ENCODE measurements around the gene PPP2R3C.
"Not testable (repeated sequence)": the region's sequence is repeated elsewhere in the genome, so short reads cannot be mapped to it uniquely, and the experiment has no call there.

The PPP2R3C gene

DNA sequence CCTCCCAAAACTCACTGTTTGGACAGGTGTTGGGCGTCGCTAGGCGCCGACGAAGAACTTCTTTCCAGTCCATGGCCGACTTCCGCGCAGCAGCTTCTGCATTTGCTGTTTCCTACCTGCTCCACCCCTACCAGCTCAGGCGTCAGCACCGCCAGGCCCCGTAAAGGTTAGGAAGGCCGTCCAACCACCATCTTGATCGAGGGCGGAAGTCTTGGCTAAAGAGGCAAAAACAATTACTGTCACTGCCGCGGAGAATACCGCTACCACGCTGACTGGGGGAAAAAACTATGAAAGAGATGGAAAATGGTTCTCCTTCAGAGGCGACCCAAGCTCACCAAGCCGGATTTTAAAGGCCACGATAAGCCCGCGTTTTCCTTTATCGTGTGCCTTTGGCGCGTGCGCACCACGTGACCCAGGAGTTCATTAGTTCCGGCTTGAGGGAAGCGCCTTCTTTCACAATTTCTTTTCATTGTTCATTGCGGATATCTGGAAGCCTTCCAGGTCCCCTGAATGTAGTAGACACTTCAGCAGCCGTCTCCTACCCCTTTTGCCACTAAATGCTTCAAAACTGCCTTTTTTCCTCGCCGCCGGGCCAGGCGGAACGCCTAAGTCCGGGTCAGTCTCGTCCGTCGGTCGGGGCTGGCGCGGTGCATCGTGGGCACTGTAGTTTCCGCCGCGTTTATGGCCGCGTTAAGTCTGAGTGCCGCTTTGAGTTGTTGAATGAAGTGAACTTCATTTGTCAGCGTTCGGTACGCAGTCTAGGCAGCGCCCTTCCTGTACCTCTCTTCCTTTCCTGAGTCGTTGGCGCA is at the start of gene PPP2R3C, which contains the start of gene PRORP:
Gene PPP2R3C, minus strand, starts transcription at position 104 of the 809 bp plus-strand sequence. Its CDS starts 31 bp downstream, at position 73.
Gene PRORP, plus strand, starts transcription at position 666 of the 809 bp plus-strand sequence. CDS start 694 bp downstream, outside the sequence.
- peak; percentile 64 to 87 (median 74) for DNase-seq (ENCODE audit: low read depth in 2 of 3, low spot score in 2 of 3)

DNA sequence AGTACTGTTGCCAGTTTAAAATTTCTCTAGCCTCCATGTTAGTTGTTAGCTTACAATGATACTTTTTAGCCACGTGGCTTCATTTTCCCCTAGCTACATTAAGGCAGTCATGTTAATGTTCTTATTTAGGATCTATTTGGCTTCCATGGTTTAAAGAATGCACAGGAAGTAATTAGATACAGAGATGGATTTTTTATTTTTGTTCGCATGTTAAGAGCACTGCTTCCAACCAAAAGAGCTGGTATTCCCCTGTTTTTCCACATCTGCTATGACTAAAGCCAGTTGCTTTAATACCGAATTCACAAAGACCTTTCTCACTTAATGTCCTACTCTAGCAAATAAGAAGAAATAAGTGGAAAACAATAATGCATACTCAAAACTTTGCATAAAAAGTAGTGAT is 45.7 kb upstream of the PPP2R3C start:
- no peak for DNase-seq (ENCODE audit: low read depth in 2 of 3, low spot score in 2 of 3)

DNA sequence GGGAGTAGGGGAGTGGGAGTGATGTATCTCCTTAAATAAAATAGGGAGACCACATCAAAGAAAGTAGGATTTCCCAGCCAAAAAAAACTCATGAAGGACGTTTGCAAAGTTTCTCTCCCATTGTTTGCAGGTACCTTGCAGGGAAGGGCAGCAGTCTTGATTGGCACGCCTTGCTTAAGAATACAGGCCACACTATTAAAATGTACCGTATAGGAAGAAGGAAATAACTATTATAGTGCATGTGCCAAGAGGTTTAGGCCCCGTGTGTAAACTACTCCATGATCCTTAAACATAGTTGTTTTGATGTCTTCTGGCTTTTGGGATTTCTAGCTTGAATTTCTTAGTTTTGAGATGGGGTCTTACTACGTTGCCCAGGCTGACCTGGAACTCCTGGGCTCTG is 43.1 kb upstream of the PPP2R3C start:
- no peak for DNase-seq (ENCODE audit: low read depth in 2 of 3, low spot score in 2 of 3)

DNA sequence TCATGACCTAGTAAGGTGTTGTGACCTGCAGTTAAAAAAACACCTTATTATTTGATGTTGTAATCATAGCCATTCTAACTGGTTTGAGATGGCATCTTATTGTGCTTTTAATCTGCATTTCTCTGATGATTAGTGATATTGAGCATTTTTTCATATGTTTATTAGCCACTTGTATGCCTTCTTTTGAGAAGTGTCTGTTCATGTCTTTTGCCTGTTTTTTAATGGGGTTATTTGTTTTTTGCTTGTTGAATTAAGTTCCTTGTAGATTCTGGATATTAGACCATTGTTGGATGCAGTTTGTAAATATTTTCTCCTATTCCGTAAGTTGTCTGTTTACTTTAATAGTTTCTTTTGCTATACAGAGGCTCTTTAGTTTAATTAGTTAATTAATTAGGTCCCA is 41.6 kb upstream of the PPP2R3C start:
- no peak for DNase-seq (ENCODE audit: low read depth in 2 of 3, low spot score in 2 of 3)

DNA sequence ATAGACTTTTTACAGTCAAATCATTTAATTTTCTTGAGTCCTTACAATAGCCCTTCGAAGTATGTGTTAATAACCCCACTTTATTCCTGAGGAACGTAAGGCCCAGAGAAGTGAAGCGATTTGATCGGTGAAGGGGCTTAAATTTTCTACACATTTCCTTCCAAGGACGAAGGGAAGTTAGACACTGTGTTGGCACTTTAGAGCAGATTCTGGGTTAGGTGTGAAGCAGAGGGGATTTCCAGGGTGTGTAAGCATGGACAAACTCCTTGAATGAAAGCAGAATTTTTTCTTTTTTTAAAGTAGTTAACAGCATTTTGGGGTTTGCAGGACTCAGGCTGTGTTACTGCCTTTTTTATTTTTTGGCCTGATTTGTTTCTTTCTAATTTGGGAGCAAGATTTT is 39.4 kb upstream of the PPP2R3C start:
- DNase-seq (ENCODE audit: low read depth in 2 of 3, low spot score in 2 of 3): peak in 1 of 3 experiments; percentile 3

DNA sequence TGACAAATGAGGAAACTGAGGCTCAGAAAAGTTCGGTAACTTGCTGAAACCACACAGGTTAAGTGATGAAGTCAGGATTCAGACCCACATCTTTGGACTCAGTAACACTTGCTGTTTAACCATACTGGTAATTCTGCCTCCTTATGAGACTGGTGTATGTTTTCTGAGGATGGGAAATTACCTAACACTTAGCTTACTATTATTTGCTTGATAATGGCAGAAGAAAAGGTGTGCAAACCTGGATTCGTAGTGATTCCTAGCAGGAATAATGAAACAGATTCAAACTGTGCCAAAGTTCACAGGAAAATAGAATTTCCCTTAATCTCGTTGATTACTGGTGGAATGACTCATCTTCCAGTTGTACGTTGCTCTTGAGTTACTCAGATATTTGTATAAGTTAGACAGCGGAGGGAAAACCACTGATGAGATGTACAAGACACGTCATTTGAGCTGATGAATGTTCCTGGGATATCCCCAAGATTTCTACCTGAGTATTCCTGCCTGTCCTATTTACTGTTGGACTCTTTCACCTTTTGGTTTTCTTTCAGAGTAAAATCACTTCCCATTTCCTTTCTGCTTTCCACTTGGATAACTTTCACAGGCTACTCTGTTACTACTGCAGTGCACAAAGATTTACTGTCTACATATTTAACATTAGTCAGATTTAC is 38.1 kb upstream of the PPP2R3C start:
- DNase-seq (ENCODE audit: low read depth in 2 of 3, low spot score in 2 of 3): no peak

DNA sequence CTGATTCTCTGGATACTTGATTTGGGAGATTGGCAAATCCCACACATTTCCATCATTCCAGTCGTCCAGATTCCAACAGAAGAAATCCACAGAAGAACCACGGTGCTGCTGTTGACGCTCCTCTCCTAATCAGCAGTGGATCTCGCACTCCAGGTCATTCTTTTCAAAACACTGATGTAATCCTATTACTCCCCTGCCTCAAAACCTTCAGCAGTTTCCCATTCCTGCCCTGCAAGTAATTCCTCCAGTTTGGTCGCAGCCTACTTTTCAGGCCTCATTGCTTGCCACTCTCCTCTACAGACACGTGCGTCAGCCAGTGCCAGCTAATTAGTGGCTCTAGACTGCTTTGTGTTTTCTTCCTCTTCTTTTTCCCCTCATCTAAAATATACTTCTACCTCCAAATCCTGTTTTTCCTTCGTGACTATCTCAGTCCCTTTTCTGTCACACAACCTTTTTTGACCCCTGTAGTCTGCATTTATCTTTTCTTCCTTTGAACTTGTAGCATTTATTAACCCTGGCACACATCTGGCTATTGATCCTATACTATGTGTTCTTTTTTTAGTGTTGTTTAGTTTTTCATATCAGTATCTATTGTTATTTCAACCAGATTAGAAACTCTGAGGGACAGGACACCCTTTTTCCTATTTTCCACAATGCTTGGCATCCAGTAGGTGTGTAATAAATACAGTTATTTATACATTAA is 37.3 kb upstream of the PPP2R3C start:
- DNase-seq (ENCODE audit: low read depth in 2 of 3, low spot score in 2 of 3): no peak

DNA sequence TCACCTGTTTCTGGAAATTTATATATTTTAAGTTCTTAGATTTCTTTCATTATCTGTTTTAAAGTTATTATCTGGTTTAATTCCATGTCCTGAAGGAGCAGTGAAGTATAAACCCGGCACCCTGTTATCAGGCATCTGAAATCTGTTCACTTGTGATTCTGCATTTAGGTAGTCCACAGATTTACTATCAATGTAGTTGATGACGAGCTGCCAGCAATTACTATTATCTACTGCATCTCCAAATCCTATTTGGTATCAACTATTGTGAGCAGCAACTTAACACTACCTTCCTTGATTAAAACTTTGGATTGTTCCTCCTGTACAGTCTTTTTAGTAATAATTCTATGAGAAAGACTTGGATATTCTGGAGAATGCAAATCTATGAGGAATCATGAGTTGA is 36.7 kb upstream of the PPP2R3C start:
- no peak for DNase-seq (ENCODE audit: low read depth in 2 of 3, low spot score in 2 of 3)

DNA sequence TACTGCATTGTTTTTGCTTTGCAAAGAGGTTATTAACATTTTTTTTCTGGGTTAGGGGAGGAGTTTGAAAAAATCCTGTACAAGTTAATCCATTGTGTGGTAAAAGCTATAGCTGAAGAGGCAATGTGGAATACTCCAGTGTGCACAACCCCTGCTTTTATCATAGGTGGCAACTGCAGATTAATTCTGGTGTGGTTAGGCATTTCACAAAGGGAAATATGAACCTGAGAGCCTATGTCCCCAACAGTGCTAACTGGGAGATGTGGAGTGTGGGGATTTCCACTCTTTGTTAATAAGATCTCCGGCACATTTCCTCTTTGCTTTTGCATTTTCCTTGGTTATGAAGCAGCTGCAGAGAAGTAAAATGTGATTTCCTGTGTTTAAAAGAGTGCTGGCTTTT is 34.2 kb upstream of the PPP2R3C start:
- DNase-seq (ENCODE audit: low read depth in 2 of 3, low spot score in 2 of 3): no peak

DNA sequence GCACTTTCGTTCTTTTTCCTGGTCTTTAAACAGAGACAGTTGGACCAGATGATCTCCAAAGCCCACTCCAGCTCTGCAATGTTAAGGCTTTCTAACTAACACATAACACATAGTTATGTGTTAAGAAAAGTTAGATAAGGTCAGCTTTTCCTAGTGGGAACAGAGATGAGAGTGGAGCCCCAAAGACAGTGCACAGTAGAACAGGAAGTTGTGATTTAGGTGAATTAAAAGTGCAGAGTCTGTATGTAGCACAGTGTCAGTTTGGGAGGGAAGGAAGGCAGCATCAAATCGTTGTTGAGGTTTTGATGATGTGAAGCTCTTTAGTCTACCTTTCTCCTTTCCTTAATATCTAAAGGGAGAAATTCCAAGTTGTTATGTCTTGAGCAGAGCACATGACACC is 32.2 kb upstream of the PPP2R3C start:
- no peak for DNase-seq (ENCODE audit: low read depth in 2 of 3, low spot score in 2 of 3)

DNA sequence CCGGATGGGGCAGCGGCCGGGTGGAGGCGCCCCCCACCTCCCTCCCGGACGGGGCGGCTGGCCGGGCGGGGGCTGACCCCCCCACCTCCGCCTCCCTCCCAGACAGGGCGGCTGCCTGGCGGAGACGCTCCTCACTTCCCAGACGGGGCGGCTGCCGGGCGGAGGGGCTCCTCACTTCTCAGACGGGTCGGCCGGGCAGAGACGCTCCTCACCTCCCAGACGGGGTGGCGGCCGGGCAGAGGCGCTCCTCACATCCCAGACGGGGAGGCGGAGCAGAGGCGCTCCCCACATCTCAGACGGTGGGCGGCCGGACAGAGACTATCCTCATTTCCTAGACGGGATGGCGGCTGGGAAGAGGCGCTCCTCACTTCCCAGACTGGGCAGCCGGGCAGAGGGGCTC is 30.7 kb upstream of the PPP2R3C start:
- DNase-seq (ENCODE audit: low read depth in 2 of 3, low spot score in 2 of 3): not testable (repeated sequence)

DNA sequence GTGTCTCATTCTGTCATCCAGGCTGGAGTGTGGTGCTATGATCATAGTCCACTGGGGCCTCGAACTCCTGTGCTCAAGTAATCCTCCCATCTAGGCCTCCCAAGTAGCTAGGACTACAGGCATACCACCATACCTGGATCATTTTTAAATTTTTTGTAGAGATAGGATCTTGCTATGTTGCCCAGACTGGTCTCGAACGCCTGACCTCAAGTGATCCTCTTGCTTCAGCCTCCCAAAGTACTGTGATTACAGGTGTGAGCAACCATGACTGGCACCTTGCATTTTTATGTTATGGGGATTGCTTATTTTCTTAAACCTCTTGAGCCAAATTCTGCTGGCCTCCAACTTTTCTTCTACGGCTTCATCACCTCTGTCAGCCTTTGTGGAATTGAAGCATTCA is 27.4 kb upstream of the PPP2R3C start:
- no peak for DNase-seq (ENCODE audit: low read depth in 2 of 3, low spot score in 2 of 3)

DNA sequence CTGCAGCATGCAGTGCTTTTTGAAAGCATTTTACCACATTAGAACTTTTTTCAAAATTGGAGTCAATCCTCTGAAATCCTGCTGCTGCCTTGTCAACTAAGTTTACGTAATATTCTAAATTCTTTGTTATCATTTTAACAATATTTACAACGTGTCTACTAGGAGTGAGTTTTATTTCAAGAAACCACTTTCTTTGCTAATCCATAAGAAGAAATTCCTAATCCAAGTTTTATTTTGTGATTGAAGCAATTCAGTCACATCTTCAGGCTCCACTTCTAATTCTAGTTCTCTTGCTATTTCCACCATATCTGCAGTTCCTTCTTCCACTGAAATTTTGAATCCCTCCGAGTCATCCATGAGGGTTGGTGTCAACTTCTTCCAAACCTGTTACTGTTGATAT is 25.9 kb upstream of the PPP2R3C start:
- no peak for DNase-seq (ENCODE audit: low read depth in 2 of 3, low spot score in 2 of 3)

DNA sequence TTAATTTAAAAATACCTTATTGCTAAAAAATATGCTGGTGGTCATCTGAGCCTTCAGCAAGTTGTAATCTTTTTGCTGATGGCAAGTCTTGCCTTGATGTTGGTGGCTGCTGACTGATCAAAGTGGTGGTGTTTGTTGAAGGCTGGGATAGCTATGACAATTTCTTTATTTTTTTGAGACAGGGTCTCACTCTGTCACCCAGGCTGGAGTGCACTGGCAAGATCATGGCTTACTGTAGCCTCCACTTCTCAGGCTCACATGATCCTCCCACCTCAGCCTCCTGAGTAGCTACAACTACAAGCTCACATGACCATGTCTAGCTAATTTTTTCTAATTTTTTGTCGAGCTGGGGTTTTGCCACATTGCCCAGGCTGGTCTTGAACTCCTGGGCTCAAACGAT is 25.4 kb upstream of the PPP2R3C start:
- no peak for DNase-seq (ENCODE audit: low read depth in 2 of 3, low spot score in 2 of 3)

DNA sequence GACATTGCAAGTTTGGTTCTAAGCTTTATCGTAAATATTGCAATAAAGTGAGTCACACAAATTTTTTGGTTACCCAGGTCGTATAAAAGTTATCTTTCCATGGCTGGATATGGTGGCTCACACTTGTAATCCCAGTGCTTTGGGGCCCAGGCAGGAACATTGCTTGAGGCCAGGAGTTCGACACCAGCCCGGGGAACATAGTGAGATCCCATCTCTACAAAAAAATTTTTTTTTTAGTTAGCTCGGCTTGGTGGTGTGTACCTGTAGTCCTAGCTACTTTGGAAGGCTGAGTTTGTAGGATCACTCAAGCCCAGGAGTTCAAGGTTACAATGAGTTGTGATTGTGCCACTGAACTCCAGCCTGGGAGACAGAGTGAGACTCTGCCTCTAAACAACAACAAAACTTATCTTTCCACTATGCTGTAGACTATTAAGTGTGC is 24.9 kb upstream of the PPP2R3C start:
- no peak for DNase-seq (ENCODE audit: low read depth in 2 of 3, low spot score in 2 of 3)

DNA sequence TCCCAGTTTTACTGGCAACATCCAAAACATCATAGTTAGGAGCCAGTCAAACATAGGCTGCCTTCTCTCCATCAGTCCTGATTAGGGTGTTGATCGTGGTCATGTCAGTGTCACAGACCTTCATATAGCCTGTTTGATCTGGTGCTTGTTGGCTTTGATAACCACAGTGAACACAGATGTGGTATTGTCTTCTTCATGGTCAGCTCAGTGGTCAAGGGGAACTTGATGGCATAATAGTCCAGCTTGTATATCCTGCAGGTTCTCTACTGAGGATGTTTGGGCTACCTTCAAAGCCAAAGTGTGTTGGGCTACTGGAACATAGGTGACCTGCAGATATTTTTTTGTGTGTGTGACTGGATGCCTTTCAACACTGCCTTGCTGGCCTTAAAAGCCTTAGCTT is 22.2 kb upstream of the PPP2R3C start:
- no peak for DNase-seq (ENCODE audit: low read depth in 2 of 3, low spot score in 2 of 3)

DNA sequence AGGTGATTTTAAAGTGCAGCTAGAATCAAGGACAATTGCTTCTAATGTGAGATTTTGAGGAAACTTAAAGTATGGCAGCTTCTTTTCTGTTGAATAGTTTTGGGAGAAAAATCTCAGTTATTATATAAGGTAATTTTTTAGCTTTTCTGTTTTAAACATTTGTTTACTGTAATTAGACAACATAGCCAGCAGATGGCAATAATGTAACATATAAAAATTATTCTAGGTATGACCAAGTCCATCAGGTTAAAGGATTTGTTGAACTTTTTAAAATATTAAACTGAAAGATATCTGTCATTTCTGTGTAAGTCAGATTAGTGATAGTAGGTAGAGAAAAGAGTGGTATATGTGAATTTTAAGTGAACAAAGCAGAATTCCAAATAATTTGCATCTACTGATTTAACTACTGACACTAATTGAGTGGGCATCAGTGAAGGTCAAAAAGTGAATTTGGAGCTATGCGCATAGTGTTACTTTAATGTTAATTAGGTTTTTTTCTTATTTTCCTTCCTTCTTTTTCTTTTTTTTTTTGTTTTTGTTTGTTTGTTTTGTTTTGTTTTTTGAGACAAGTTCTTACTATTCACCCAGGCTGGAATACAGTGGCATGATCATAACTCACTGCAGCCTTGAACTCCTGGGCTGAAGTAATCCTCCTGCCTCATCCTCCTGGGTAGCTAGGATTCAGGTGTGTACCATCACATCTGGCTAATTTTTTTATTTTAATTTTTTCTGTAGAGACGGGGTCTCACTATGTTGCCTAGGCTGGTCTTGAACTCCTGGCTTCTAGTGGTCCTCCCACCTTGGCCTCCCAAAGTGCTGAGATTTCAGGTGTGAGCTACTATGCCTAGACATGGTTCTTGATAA is 19.2 kb upstream of the PPP2R3C start:
- DNase-seq (ENCODE audit: low read depth in 2 of 3, low spot score in 2 of 3): no peak

DNA sequence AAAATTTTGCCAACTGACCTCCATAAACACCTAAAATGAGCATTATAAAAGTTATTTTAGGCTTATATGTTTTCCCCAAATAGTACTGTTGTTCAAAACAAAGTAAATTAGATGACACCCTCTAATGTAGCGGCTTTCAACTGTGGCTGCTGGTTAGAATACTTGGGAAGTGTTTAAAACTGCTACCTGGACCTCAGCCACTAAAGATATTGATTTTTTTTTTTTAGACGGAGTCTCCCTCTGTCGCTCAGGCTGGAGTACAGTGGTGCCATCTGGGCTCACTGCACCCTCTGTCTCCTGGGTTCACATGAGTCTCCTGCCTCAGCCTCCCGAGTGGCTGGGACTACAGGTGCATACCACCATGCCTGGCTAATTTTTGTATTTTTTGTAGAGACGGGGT is 16.8 kb upstream of the PPP2R3C start:
- no peak for DNase-seq (ENCODE audit: low read depth in 2 of 3, low spot score in 2 of 3)

DNA sequence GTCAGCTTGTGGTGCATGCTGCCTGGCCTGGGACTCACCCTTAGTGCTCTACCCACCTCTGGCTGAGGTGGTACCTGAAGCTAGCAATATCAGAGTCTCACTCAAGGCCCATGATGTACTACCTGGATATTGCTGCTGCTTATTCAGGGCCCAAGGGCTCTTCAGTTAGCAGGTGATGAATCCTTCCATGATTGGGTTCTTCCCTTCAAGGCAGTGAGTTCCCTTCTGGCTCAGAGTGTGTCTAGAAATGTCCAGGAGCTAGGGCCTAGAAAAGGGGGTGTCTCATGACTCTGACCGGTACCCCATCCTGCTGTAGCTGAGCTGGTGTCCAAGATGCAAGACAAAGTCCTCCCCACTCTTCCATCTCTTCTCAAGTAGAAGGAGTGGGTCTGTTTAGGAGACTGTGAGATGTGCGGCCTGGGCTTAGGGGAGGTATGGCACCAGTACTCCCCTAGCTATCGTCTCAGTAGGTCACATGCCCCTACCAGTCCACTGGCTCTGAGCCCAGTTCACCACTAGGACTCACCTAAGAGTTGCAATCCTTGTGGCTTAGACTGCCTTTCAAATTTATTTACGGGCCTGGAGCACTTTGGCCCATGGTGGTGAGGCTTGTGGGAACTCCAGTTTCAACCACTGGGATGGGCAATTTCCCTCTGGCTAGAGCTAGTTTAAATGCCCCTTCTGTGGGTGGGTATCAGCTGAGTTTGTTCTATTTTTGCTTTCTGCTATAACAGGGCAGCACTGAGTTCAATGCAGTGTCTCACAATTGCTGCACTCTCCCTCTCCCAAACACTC is 12.7 kb upstream of the PPP2R3C start:
- no peak for DNase-seq (ENCODE audit: low read depth in 2 of 3, low spot score in 2 of 3)

Measured in activated CD8-positive, alpha-beta memory T cell treated with anti-CD3 and anti-CD28 coated beads for 48 hours (primary cell).